Motor neuron (in vitro differentiated cells): ENCODE measurements around the gene AGAP1. TPM values are rescaled to one million over a fixed set of nuclear protein-coding genes. Genes with fewer than 3 reads are reported as not detected.

Experiments used
- ATAC-seq, 8 experiments: fragments of 200-7000 bp; cut with Tn5 transposase; replicated peaks in 6 of 8; 2 replicates each; pipeline ENCODE4 v1.8.0; 2021; ENCODE audit warnings: mild to moderate bottlenecking in 8 of 8, moderate library complexity in 8 of 8
- H3K27ac ChIP-seq, 2 donors: fragments of 250-450 bp; sonication (Bioruptor Pico); 2 replicates each; pipeline ENCODE4 v1.9.0; 2021; ENCODE audit warnings: antibody characterized with exemption in 2 of 2, mild to moderate bottlenecking in 2 of 2, moderate library complexity in 1 of 2
- H3K4me1 ChIP-seq, 2 donors: fragments of 250-450 bp; sonication (Bioruptor Pico); replicated peaks in 1 of 2; 2 replicates each; pipeline ENCODE4 v1.6.1; 2021; ENCODE audit warnings: antibody characterized with exemption in 2 of 2, mild to moderate bottlenecking in 2 of 2, moderate library complexity in 1 of 2
- H3K4me3 ChIP-seq, 5 donors: fragments of 250-450 bp; sonication (Bioruptor Pico); 2 replicates each; pipeline ENCODE4 v1.9.0; 2021; ENCODE audit warnings: antibody characterized with exemption in 5 of 5, mild to moderate bottlenecking in 5 of 5, moderate library complexity in 4 of 5
- WGBS, 10 experiments: fragments of 450-650 bp; shearing (Covaris generic); methylation state at CpG; one replicate each; pipeline ENCODE4 v1.0.0; 2022; 5-methylcytosine and 5-hydroxymethylcytosine counted together
- in situ Hi-C, 9 experiments: fragments of 400-800 bp; cut with MboI; loops; one replicate each; pipeline ENCODE4 v1.15.0; 2021; ENCODE audit warnings: low sequenced_read_pairs in 9 of 9, low pct_unique_long_range_greater_than_20kb in 2 of 9; ENCODE audit not compliant: unreplicated experiment in 9 of 9
- total RNA-seq, 8 experiments: library from RNA; unstranded; fragments of 300-600 nt; gene quantifications; 2 replicates each; pipeline versions ENCODE4 v1.2.3 to v1.2.4, GENCODE V29; 2022

AGAP1 gene
- total RNA-seq, 8 experiments from 2014 or later: 5.9 to 51.1 (median 34.3) TPM

GRCh38 chr2:235855011-235855410 lies 361.2 kb downstream of the AGAP1 start:
- H3K4me3 ChIP-seq: no peak overlapping the region
- ATAC-seq: no peak
- 75 to 100% (median 95%) methylated on average over 1 to 7 of the region's 7 CpGs; no CpG with 5 or more reads in 1 of the 10 experiments for WGBS, 10 experiments
- H3K27ac ChIP-seq: no peak overlapping the region
- H3K4me1 ChIP-seq: peaks cover 65 to 79% of the 10 kb centered on the region in 2 donors
- in situ Hi-C loops: no loop called here

- H3K27ac ChIP-seq: no peak overlapping the region
- in situ Hi-C loops: no loop called here
- WGBS, 10 experiments: 87 to 100% (median 98%) methylated on average over 4 to 8 of the region's 11 CpGs; no CpG with 5 or more reads in 5 of the 10 experiments
- H3K4me1 ChIP-seq: peaks cover 74 to 87% of the 10 kb centered on the region in 2 donors
- no peak for ATAC-seq
- no peak overlapping the region for H3K4me3 ChIP-seq
These were observed 362.5 kb downstream of the AGAP1 start for GRCh38 chr2:235856151-235856854.

GRCh38 chr2:235857598-235857997 lies 363.8 kb downstream of the AGAP1 start:
- Histone ChIP-seq H3K27ac (no peak overlapping the region), H3K4me3 (no peak overlapping the region), H3K4me1 (peaks cover 61 to 74% of the 10 kb centered on the region in 2 donors)
- in situ Hi-C loops: no loop called here
- ATAC-seq: no peak
- 80 to 100% (median 94%) methylated on average over 1 to 4 of the region's 4 CpGs; no CpG with 5 or more reads in 2 of the 10 experiments for WGBS, 10 experiments

GRCh38 chr2:235858881-235859280 lies 365.0 kb downstream of the AGAP1 start:
- peak in 5 of 8 experiments; percentile 26 to 51 (median 38) for ATAC-seq
- H3K4me3 ChIP-seq: no peak overlapping the region
- H3K4me1 ChIP-seq: peaks cover 48 to 66% of the 10 kb centered on the region in 2 donors
- WGBS, 10 experiments: 0 to 96% (median 25%) methylated on average over 1 to 5 of the region's 5 CpGs; no CpG with 5 or more reads in 2 of the 10 experiments
- no peak overlapping the region for H3K27ac ChIP-seq
- in situ Hi-C loops: no loop called here

GRCh38 chr2:235859651-235860050 lies 365.8 kb downstream of the AGAP1 start:
- WGBS, 10 experiments: 18 to 100% (median 82%) methylated on average over 1 to 6 of the region's 8 CpGs; no CpG with 5 or more reads in 2 of the 10 experiments

GRCh38 chr2:235860111-235860510 lies 366.3 kb downstream of the AGAP1 start:
- 77 to 96% (median 91%) methylated on average over 4 to 5 of the region's 5 CpGs for WGBS, 10 experiments
- ATAC-seq: no peak

More at GRCh38 chr2:235859651-235860050, 365.8 kb downstream of the AGAP1 start:
- H3K4me1 ChIP-seq: peaks cover 48 to 66% of the 10 kb centered on the region in 2 donors
- H3K27ac ChIP-seq: peak overlapping the region in 1 of 2 donors; percentile 40
- H3K4me3 ChIP-seq: no peak overlapping the region
- in situ Hi-C loops: no loop called here
- ATAC-seq: peak in 5 of 8 experiments; percentile 66 to 93 (median 82)

GRCh38 chr2:235860871-235861270 lies 367.0 kb downstream of the AGAP1 start:
- ATAC-seq: no peak
- in situ Hi-C loops: no loop called here
- Histone ChIP-seq H3K4me3 (no peak overlapping the region), H3K27ac (no peak overlapping the region), H3K4me1 (peaks cover 56 to 69% of the 10 kb centered on the region in 2 donors)
- 76 to 100% (median 90%) methylated on average over 1 to 3 of the region's 3 CpGs; no CpG with 5 or more reads in 2 of the 10 experiments for WGBS, 10 experiments

More at GRCh38 chr2:235860111-235860510, 366.3 kb downstream of the AGAP1 start:
- H3K27ac ChIP-seq: peak overlapping the region in 1 of 2 donors; percentile 40
- in situ Hi-C loops: no loop called here
- no peak overlapping the region for H3K4me3 ChIP-seq
- H3K4me1 ChIP-seq: peaks cover 48 to 66% of the 10 kb centered on the region in 2 donors

GRCh38 chr2:235861383-235861782 lies 367.5 kb downstream of the AGAP1 start:
- Histone ChIP-seq H3K4me1 (peaks cover 61 to 74% of the 10 kb centered on the region in 2 donors), H3K4me3 (no peak overlapping the region), H3K27ac (no peak overlapping the region)
- in situ Hi-C loops: no loop called here
- no peak for ATAC-seq
- WGBS, 10 experiments: 67 to 100% (median 100%) methylated on average over 1 to 2 of the region's 3 CpGs; no CpG with 5 or more reads in 4 of the 10 experiments

GRCh38 chr2:235863414-235863813 lies 369.6 kb downstream of the AGAP1 start:
- in situ Hi-C loops: no loop called here
- WGBS, 10 experiments: 91 to 100% (median 93%) methylated on average over 2 to 7 of the region's 11 CpGs; no CpG with 5 or more reads in 5 of the 10 experiments
- no peak for ATAC-seq

GRCh38 chr2:235864302-235864701 lies 370.5 kb downstream of the AGAP1 start:
- Histone ChIP-seq H3K27ac (peak overlapping the region; percentile 13 to 62), H3K4me1 (peaks cover 56 to 66% of the 10 kb centered on the region in 2 donors), H3K4me3 (no peak overlapping the region)
- 27 to 90% (median 70%) methylated on average over 1 to 13 of the region's 17 CpGs for WGBS, 10 experiments
- ATAC-seq: peak in 1 of 8 experiments; percentile 11
- in situ Hi-C loops: no loop called here

More at GRCh38 chr2:235863414-235863813, 369.6 kb downstream of the AGAP1 start:
- Histone ChIP-seq H3K4me3 (no peak overlapping the region), H3K4me1 (peaks cover 61 to 69% of the 10 kb centered on the region in 2 donors), H3K27ac (no peak overlapping the region)

GRCh38 chr2:235864733-235865515 lies 371.1 kb downstream of the AGAP1 start:
- peak in 7 of 8 experiments; percentile 21 to 94 (median 72) for ATAC-seq
- peak overlapping the region in 4 of 5 donors; percentile 3 to 26 (median 12) for H3K4me3 ChIP-seq
- WGBS, 10 experiments: 0 to 83% (median 42%) methylated on average over 2 to 20 of the region's 27 CpGs
- in situ Hi-C loops: no loop called here
- peak overlapping the region in 1 of 2 donors; percentile 62 for H3K27ac ChIP-seq
- peaks cover 51 to 59% of the 10 kb centered on the region in 2 donors for H3K4me1 ChIP-seq

GRCh38 chr2:235866373-235866772 lies 372.5 kb downstream of the AGAP1 start:
- ATAC-seq: no peak
- 60 to 100% (median 100%) methylated on average over 1 to 3 of the region's 4 CpGs; no CpG with 5 or more reads in 6 of the 10 experiments for WGBS, 10 experiments
- Histone ChIP-seq H3K4me3 (no peak overlapping the region), H3K27ac (no peak overlapping the region), H3K4me1 (peaks cover 40 to 46% of the 10 kb centered on the region in 2 donors)
- in situ Hi-C loops: no loop called here

- no peak overlapping the region for H3K4me3 ChIP-seq
- WGBS, 10 experiments: 48 to 100% (median 90%) methylated on average over 3 to 13 of the region's 16 CpGs; no CpG with 5 or more reads in 1 of the 10 experiments
- in situ Hi-C loops: no loop called here
- ATAC-seq: no peak
- H3K4me1 ChIP-seq: peaks cover 40 to 46% of the 10 kb centered on the region in 2 donors
- H3K27ac ChIP-seq: no peak overlapping the region
These were observed 374.4 kb downstream of the AGAP1 start for GRCh38 chr2:235868224-235868623.
